Prostate gland (tissue), 2 donors: ENCODE data around the gene SPATC1L. TPM values are rescaled to one million over a fixed set of nuclear protein-coding genes. Genes with fewer than 3 reads are reported as not detected.

ENCODE experiments used
- DNase-seq: peaks from one replicate; pipeline ENCODE4 v3.0.0-alpha.2; 2019; ENCODE audit warnings: low spot score
- H3K27ac ChIP-seq, 2 donors: fragments of 200-600 bp; sonication (generic); 2 replicates each; pipeline ENCODE4 v1.5.1; 2017 to 2019
- H3K27me3 ChIP-seq: fragments of 200-600 bp; sonication (generic); replicated peaks from 2 replicates; pipeline ENCODE4 v1.5.1; 2019; ENCODE audit not compliant: insufficient read depth
- H3K36me3 ChIP-seq, 2 donors: fragments of 200-600 bp; sonication (generic); 1 replicate in 1 of 2; 2 replicates in 1 of 2; pipeline versions ENCODE4 v1.5.1 to v1.8.1; 2017 to 2019
- H3K4me1 ChIP-seq: fragments of 200-600 bp; sonication (generic); replicated peaks from 2 replicates; pipeline ENCODE4 v1.5.1; 2019
- H3K4me3 ChIP-seq, 2 donors: fragments of 200-600 bp; sonication (generic); 2 replicates each; pipeline ENCODE4 v1.5.1; 2017 to 2019
- H3K9me3 ChIP-seq: fragments of 200-600 bp; sonication (generic); 2 replicates; pipeline ENCODE4 v1.5.1; 2017
- CTCF ChIP-seq, 4 experiments: fragments of 200-600 bp in 2 of 4; fragments of 450-650 bp in 2 of 4; sonication (generic) in 2 of 4; IDR thresholded peaks; 1 replicate in 3 of 4; 2 replicates in 1 of 4; pipeline ENCODE4 v1.5.1; 2016 to 2019; ENCODE audit warnings: antibody characterized with exemption in 4 of 4, mild to moderate bottlenecking in 2 of 4, moderate library complexity in 2 of 4
- POLR2A ChIP-seq: fragments of 450-650 bp; IDR thresholded peaks from one replicate; pipeline ENCODE4 v1.6.1; 2016; ENCODE audit warnings: antibody characterized with exemption, mild to moderate bottlenecking
- POLR2AphosphoS5 ChIP-seq: sonication (generic); formaldehyde crosslinking; IDR thresholded peaks from one replicate; pipeline ENCODE4 v1.6.1; 2017; ENCODE audit warnings: antibody characterized with exemption
- WGBS: methylation state at CpG from one replicate; pipeline ENCODE4 v1.1.5; 2018; 5-methylcytosine and 5-hydroxymethylcytosine counted together
- intact Hi-C: fragments of 100-400 bp; cut with DNase I; formaldehyde crosslinking; loops from one replicate; pipeline ENCODE4 v1.14.2; 2022
- total RNA-seq, 2 donors: library from RNA; depleted of rRNA; stranded (reverse); fragments of >200 nt; gene quantifications; one replicate each; pipeline ENCODE4 v1.1.0, GENCODE V29; 2016

The SPATC1L gene
- total RNA-seq, 2 donors from 2014 or later: 42.0 to 79.4 TPM

- no peaks in the 10 kb centered on the region for H3K27me3 ChIP-seq
- H3K27ac ChIP-seq: no peak overlapping the region
- no peaks in the 10 kb centered on the region for H3K9me3 ChIP-seq
- WGBS: 84% methylated on average over 15 of the region's 27 CpGs
- DNase-seq: no peak
- no peak overlapping the region for H3K4me3 ChIP-seq
- no peaks in the 10 kb centered on the region for H3K4me1 ChIP-seq
- no peaks in the 10 kb centered on the region for H3K36me3 ChIP-seq
- intact Hi-C loops: no loop called here
- TF ChIP-seq POLR2A (no peak), CTCF (IDR thresholded peaks at IDR 0.05) (no peak), POLR2AphosphoS5 (no peak)
Observed at GRCh38 chr21:46129846-46130651, 54.2 kb downstream of the SPATC1L start.

- DNase-seq: no peak
- intact Hi-C loops: no loop called here
- WGBS: 85% methylated on average over 40 of the region's 45 CpGs
Observed at GRCh38 chr21:46128933-46129571, 55.2 kb downstream of the SPATC1L start.

GRCh38 chr21:46128106-46128932 lies 55.9 kb downstream of the SPATC1L start:
- Histone ChIP-seq H3K9me3 (no peaks in the 10 kb centered on the region), H3K27ac (no peak overlapping the region), H3K27me3 (no peaks in the 10 kb centered on the region), H3K4me1 (no peaks in the 10 kb centered on the region), H3K36me3 (no peaks in the 10 kb centered on the region), H3K4me3 (no peak overlapping the region)
- no peak for TF ChIP-seq CTCF (IDR thresholded peaks at IDR 0.05)
- TF ChIP-seq POLR2A: no peak
- DNase-seq: no peak
- intact Hi-C loops: no loop called here
- WGBS: 63% methylated on average over 23 of the region's 23 CpGs

More at GRCh38 chr21:46128933-46129571, 55.2 kb downstream of the SPATC1L start:
- Histone ChIP-seq H3K9me3 (no peaks in the 10 kb centered on the region), H3K4me1 (no peaks in the 10 kb centered on the region), H3K27me3 (no peaks in the 10 kb centered on the region), H3K36me3 (no peaks in the 10 kb centered on the region), H3K27ac (no peak overlapping the region), H3K4me3 (no peak overlapping the region)
- TF ChIP-seq POLR2AphosphoS5 (no peak), POLR2A (no peak), CTCF (IDR thresholded peaks at IDR 0.05) (no peak)

GRCh38 chr21:46127239-46128105 lies 56.8 kb downstream of the SPATC1L start:
- intact Hi-C loops: no loop called here
- 83% methylated on average over 40 of the region's 40 CpGs for WGBS
- H3K27me3 ChIP-seq: no peaks in the 10 kb centered on the region
- H3K36me3 ChIP-seq: no peaks in the 10 kb centered on the region
- H3K27ac ChIP-seq: no peak overlapping the region
- TF ChIP-seq POLR2A (no peak), CTCF (IDR thresholded peaks at IDR 0.05) (no peak), POLR2AphosphoS5 (no peak)
- no peak overlapping the region for H3K4me3 ChIP-seq
- no peak for DNase-seq
- no peaks in the 10 kb centered on the region for H3K9me3 ChIP-seq
- no peaks in the 10 kb centered on the region for H3K4me1 ChIP-seq
